Neural cell (in vitro differentiated cells): ENCODE measurements around the gene HOGA1.

Source experiments
- CTCF ChIP-seq: fragments of 450-650 bp; IDR thresholded peaks from 2 replicates; pipeline ENCODE4 v1.5.1; 2014; ENCODE audit warnings: antibody characterized with exemption, mild to moderate bottlenecking, moderate library complexity; ENCODE audit not compliant: poor library complexity, severe bottlenecking
- EP300 ChIP-seq: fragments of 450-650 bp; conservative IDR thresholded peaks from 2 replicates; pipeline ENCODE4 v1.6.1; 2014; ENCODE audit warnings: antibody characterized with exemption, mild to moderate bottlenecking, moderate library complexity; ENCODE audit not compliant: poor library complexity, severe bottlenecking
- EZH2 ChIP-seq: fragments of 200-600, 300-800 bp; shearing (Covaris generic), sonication (generic); IDR thresholded peaks from 2 replicates; pipeline ENCODE4 v1.6.1; 2014; ENCODE audit warnings: antibody characterized with exemption, low read length, borderline replicate concordance, mild to moderate bottlenecking; ENCODE audit not compliant: insufficient read depth, poor library complexity, severe bottlenecking
- MXI1 ChIP-seq: fragments of 450-650 bp; conservative IDR thresholded peaks from 2 replicates; pipeline ENCODE4 v1.6.1; 2014; ENCODE audit warnings: antibody characterized with exemption, mild to moderate bottlenecking; ENCODE audit not compliant: poor library complexity, severe bottlenecking
- POLR2AphosphoS5 ChIP-seq: IDR thresholded peaks from 2 replicates; pipeline ENCODE4 v1.6.1; 2012
- RAD21 ChIP-seq: fragments of 450-650 bp; conservative IDR thresholded peaks from 2 replicates; pipeline ENCODE4 v1.6.1; 2014; ENCODE audit warnings: antibody characterized with exemption, mild to moderate bottlenecking, moderate library complexity
- SMC3 ChIP-seq: fragments of 450-650 bp; conservative IDR thresholded peaks from 2 replicates; pipeline ENCODE4 v1.6.1; 2014; ENCODE audit warnings: antibody characterized with exemption, mild to moderate bottlenecking, moderate library complexity; ENCODE audit not compliant: poor library complexity
- TAF1 ChIP-seq: IDR thresholded peaks from 2 replicates; pipeline ENCODE4 v1.6.1; 2012; ENCODE audit warnings: low read depth

- TF ChIP-seq CTCF (peak; percentile 52), POLR2AphosphoS5 (no peak), MXI1 (no peak), EZH2 (no peak), SMC3 (no peak), TAF1 (no peak), EP300 (no peak), RAD21 (no peak)
These were observed 49.7 kb downstream of the HOGA1 start for GRCh38 chr10:97633921-97634320.
